ENCODE data around the gene FBN1. TPM values are rescaled to one million over a fixed set of nuclear protein-coding genes. Genes with fewer than 3 reads are reported as not detected.
A peak's percentile ranks its signal among the peaks of the same experiment; 100 is the strongest.

The FBN1 gene
- 15.3 and 17.2 TPM in 2 replicates for total RNA-seq (2014; rRNA removed; shearing (Covaris generic))

DNA sequence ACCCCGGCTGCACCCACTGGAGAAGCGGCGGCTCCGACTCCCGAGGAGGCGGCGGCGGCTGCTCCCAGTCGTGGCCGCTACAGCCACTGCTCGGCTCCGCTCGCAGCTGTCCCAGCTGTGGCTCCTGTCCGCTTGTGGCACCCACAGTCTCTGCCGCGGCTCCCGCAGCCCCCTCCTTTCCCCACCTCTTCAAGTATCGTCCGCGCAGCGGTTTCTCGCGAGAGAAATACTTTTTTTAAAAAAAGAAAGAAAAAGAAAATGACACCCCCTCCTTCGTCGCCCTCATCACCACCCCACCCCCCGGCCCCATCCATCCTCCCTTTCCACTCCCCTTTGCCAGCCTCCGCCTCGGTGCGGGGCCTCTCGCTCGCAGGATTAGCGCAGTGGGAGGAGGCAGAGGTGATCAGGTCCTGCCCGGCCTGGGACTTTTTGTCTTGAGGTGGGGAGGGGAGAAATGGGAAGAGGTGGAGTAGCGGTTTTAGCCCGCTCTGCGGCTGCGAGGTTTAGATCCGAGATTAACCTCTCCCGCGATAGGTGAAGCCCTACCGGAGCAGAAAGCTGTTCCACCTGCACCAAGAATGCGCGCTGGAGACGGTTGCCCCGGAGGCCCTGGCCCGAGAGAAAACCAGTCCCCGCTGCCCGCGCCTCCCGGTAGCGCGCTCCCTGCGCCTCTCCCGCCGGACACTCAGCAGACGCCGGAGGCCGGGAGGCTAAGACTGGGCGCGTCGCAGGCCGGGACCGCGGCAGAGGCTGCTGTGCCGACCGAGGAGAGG, at the start of gene FBN1:
Gene FBN1, minus strand, starts transcription at position 152 of the 773 bp plus-strand sequence. CDS start 940 bp downstream, outside the sequence.
- peak; percentile 58 for DNase-seq (ENCODE audit: low spot score)

DNA sequence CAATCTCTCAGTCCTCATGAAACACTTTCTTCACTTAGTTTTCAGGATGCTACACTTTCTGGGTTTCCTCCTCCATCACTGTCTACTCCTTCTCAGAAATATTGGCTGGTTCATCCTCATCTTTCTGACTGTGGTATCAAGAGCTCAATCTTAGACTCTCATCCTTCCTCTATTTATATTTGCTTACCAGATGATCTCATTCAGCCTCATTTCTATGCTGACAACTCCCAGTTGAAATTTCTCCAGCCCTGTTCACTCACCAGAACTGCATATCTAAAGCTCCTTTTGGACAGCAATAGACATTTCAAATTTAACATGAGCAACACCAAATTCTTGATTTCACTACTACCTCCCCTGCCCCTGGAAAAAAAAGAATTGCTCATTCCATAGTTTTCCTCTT, 48.0 kb upstream of the FBN1 start:
- in situ Hi-C loops (cut with HindIII; ENCODE audit: low sequenced_read_pairs), result no loop called here

More for the DNA sequence above, at the start of gene FBN1:
- in situ Hi-C loops (cut with HindIII; ENCODE audit: low sequenced_read_pairs), result no loop called here

DNA sequence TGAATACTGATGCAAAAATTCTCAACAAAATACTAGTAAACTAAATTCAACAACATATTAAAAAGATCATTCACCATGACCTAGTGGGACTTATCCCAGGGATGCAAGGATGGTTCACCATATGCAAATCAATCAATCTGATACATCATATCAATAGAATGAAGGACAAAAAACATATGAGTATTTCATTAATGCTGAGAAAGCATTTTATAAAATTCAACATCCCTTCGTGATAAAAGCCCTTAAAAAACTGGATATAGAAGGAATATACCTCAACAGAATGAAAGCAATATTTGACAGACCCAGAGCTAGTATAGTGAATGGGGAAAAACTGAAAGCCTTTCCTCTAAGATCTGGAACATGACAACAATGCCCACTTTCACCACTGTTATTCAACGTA, 43.0 kb upstream of the FBN1 start:
- no peak for DNase-seq (ENCODE audit: low spot score)
- in situ Hi-C loops (cut with HindIII; ENCODE audit: low sequenced_read_pairs), result no loop called here

More for the DNA sequence above, 48.0 kb upstream of the FBN1 start:
- DNase-seq (ENCODE audit: low spot score), result no peak

DNA sequence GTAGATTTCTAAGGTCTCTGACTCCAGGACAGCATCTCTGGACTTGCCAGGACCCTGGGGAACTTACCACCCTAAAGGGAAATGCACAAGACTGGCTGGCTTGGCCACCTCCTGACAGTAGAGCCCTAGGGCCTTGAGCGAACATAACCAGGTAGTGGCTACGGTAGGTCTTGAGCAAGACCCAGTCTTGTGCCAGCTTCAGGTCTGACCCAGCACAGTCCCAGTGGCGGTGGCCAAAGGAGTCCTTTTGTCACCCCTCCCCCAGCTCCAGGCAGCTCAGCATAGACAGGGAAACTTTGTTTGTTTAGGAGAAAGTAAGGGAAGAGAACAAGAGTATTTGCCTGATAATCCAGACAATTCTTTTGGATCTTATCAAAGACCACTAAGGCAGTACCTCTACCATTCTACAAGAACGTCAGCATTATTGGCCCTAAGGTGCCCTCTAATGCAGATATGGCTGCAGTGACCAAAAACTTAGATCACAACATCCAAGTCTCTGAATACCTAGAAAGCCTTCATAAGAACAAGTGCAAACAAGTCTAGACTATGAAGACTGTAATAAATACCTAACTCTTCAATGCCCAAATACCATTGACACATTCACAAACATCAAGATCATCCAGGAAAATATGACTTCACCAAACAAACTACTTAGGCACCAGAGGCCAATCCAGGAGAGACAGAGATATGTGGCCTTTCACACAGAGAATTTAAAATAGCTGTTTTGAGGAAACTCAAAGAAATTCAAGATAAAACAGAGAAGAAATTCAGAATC, 38.7 kb upstream of the FBN1 start:
- in situ Hi-C loops (cut with HindIII; ENCODE audit: low sequenced_read_pairs), result no loop called here
- DNase-seq (ENCODE audit: low spot score), result no peak

DNA sequence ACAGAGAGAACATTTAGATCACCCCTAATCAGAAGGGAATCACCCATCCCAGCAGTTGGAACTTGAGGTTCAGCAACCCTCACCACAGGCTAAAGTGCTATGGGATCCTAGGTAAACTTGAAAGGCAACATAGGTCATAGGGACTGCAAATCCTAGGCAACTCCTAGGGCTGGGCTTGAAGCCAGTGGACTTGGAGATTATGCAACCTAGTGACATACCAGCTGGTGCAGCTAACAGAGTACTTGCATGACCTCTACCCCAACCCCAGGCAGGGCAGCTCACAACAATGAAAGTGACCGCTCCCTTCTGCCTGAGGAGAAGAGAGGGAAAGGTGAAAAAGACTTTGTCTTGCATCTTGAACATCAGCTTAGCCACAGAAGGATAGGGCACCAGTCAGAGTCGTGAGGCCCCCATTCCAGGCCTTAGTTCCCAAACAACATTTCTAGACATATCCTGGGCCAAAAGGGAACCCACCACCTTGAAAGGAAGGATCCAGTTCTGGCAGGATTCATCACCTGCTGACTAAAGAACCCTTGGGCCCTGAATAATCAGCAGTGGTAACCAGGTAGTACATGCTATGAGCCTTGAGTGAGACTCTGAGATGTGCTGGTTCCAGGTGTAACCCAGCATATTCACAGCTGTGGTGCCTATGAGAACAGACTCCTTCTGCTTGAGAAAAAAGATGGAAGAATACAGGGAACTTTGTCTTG, 37.6 kb upstream of the FBN1 start:
- in situ Hi-C loops (cut with HindIII; ENCODE audit: low sequenced_read_pairs), result no loop called here
- DNase-seq (ENCODE audit: low spot score), result no peak

DNA sequence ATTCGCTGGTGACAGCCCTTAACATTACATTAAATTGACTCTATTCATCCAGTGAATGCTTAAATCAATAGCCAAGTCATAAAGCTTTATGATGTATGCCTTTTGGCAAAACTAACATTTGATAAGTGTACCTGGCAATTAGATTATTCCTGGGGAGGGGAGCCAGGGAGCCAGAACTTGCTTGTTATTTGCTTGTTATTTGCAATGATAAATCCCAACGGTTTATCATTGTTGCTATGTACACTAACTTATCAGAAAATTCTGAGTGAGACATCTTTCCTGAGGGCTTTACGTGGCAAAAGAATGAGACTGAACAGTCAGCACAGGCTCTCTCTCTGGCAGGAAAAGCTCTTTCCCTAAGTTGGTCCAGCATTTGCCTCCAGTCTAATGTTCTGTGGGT, 35.8 kb upstream of the FBN1 start:
- in situ Hi-C loops (cut with HindIII; ENCODE audit: low sequenced_read_pairs), result no loop called here
- DNase-seq (ENCODE audit: low spot score), result no peak

DNA sequence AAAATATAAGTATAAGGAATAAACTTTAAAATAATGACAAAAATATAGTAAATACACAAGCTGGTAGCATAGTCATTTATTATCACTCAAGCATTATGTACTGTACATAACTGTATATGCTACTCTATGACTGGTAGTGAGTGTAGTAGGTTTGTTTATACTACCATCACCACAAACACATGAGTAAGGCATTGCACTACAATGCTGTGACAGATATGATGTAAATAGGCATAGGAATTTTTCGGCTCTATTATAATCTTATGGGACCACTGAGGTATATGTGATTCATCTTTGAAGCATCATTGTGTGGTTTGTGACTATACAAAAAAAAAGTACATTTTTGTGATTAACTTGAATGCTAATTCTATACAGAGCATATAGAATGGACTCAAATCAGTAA, 35.3 kb upstream of the FBN1 start:
- in situ Hi-C loops (cut with HindIII; ENCODE audit: low sequenced_read_pairs), result no loop called here
- DNase-seq (ENCODE audit: low spot score), result no peak

DNA sequence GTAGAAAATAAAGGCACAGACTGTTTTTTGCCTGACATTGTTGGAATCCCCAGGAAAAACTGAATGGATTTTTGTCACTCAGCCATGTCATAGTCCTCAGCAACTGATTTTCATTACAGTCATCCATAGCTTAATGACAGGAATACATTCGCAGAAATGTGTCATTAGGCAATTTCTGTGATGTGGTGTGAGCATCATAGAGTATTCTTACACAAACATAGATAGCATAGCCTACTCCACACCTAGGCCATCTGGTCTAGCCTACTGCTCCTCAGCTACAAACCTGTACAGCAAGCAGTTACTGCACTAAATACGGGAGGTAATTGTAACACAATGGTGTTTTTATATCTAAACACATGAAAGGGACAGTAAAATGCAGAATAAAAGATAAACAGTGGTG, 34.4 kb upstream of the FBN1 start:
- in situ Hi-C loops (cut with HindIII; ENCODE audit: low sequenced_read_pairs), result no loop called here

DNA sequence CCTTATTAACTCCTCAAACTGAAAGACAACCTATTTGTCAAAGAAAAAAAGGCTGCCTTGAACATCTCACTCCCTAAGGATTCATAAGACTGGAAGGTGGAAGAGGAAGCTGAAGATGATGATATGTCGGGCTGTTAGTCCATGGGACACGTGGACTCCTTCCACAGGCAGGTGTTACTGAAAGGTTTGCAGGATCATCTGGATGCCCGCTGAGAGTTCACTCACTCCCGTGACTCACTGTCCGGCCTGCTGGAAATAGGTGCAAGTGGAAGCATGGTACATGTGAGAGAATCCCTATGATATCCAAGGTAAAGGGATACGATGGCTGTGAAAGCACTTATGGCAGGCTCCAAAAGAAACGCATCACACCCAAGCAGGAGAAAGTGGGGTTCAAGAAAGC, 33.3 kb upstream of the FBN1 start:
- no peak for DNase-seq (ENCODE audit: low spot score)
- in situ Hi-C loops (cut with HindIII; ENCODE audit: low sequenced_read_pairs), result no loop called here

More for the DNA sequence above, 34.4 kb upstream of the FBN1 start:
- no peak for DNase-seq (ENCODE audit: low spot score)

DNA sequence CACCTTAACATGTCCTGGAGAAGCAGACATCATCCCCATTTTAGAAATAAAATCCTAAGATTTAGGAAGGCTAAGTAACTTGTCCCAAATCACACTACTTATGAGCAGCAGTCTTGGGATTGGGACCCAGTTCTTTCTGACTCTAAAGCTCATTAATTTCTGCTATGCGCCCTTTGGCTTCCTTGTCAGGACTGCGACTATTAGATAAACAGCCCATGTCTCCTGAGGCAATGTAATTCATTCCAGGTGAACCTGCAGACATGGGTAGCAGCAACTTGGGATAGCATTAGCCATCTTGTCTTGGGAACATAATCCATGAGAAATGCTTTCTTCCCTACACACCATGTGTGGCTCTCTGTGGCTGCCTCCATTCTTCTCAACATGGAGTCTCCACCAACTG, 32.3 kb upstream of the FBN1 start:
- in situ Hi-C loops (cut with HindIII; ENCODE audit: low sequenced_read_pairs), result no loop called here

DNA sequence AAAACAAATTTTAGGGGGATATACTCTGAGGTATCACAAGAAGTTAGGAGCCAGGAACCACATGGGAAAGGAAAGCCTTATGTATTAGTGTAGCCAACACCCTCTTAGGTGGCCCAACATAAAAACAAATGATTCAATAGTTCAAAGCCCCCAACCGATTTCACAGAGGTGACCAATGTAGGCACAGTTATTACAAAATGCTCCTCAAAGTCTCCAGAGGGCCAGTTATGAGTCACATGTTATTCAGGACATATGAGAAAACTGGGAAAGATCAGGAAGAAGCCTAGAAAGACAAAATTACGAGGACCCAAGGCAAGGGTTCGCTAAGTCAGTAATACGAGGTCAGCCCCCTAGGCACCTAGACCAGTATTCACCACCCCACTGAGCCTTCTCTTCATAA, 29.9 kb upstream of the FBN1 start:
- in situ Hi-C loops (cut with HindIII; ENCODE audit: low sequenced_read_pairs), result no loop called here
- no peak for DNase-seq (ENCODE audit: low spot score)

More for the DNA sequence above, 32.3 kb upstream of the FBN1 start:
- DNase-seq (ENCODE audit: low spot score), result no peak

DNA sequence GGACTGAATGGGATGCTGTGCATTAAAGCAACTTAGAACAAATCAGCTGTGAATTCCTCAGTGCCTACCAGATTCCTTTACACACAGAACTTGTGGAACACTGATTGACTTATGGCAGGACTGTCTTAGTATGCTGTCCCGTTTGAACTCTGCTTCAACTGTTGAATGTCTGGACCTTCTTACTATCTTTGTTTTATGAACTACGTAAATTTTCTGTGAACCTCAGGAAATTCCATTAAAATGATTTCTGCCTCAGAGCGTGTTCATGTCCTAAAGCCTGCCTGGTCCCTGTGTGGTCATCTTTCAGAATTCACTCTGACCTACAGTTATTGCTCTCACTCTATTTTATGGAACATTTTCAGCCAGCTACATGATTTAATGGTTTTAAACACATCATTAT, 29.4 kb upstream of the FBN1 start:
- DNase-seq (ENCODE audit: low spot score), result no peak
- in situ Hi-C loops (cut with HindIII; ENCODE audit: low sequenced_read_pairs), result no loop called here

DNA sequence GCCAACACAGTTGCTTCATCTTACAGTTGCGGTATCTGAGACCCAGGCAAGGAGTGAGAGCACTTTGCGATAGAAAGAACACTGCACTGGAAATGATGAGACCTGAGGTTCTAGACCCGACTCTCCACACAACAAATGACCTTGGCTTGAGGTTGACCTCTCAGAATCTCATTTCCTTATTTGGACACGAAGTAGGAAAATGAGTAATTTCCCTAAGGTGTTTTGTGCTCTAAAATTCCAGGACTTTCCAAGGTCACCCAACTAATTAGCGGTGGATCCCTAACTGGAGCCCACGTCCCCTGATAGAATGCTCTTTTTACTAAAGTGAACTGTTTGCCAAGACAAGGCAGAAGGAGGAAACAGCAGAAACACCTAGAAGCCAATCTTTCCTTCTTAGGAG, 26.7 kb upstream of the FBN1 start:
- no peak for DNase-seq (ENCODE audit: low spot score)
- in situ Hi-C loops (cut with HindIII; ENCODE audit: low sequenced_read_pairs), result no loop called here

DNA sequence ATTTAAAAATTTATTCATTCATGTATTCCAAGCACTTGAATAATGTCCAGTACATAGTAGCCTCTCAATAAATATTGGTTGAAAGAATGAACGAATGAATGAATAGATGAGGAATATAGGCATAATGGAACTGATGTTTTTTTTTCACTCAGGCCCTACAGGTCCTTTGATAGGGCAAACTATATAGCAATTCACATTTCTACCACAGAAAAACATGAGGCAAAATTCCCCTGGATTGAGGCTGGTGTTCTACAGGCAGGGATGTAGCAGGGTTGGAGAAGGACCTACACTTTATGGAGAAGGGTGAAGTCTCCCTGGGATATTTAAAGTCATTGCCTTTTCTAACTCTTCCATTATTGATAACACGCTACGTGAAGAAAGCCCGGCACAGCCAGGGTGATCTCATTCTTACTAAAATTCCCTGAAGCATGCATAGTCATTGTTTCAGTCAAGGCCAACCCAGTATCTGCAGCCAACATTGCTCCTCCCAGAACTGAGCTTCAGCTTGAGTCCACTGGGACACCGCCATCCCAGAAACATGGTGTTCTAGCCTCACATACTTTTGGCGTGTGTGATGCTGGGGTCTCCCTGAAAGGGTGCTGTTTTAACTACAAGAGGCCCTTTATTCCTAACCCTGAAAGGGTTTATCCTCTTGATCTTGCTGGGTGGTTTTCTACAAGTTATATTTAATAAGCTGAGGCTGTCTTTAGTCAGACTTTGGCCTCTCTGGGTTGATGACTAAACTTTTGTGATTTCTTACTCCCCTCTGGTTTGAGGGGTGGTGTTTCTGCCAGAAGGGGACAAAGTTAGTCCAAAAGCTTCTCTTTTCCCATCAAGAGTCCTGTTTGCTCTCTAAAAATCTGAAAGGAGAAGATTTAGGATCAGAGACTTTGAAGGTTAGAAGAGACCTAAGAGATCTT, 25.9 kb upstream of the FBN1 start:
- DNase-seq (ENCODE audit: low spot score), result no peak
- in situ Hi-C loops (cut with HindIII; ENCODE audit: low sequenced_read_pairs), result no loop called here

DNA sequence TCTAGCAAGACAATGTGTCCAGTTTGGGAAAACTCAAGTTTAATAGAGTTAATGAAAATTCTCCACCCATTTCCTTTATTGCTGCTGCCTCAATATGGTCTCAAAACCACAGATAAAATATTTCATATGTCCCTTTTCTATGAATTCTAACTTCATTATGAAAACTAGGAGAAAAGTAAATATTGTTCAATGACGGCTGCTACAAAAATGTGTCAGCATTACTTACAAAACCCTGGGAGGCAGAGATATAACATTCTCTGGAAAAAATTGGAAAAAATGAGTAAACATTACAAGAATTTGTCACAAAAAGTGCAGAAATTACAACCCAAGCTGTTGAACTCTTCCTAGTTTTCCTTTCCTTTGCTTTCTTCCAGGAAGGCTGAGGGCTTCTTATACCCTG, 22.2 kb upstream of the FBN1 start:
- no peak for DNase-seq (ENCODE audit: low spot score)
- in situ Hi-C loops (cut with HindIII; ENCODE audit: low sequenced_read_pairs), result no loop called here

DNA sequence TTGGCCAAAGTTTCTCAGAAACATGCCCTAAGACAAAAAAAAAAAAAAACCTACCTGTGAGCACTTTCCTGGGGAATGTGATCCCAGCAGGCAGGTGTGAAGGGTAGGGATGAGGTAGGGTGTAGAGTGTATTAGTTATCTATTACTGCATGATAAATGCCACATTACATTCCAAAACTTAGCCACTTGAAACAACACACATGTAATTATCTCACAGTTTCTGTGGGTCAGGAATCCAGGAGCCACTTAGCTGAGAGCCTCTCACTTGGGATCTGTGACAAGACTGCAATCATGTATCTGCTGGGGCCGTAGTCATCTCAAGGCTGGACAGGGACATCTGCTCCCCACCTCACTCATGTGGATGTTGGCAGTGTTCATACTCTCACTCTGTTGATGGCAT, 18.9 kb upstream of the FBN1 start:
- DNase-seq (ENCODE audit: low spot score), result no peak
- in situ Hi-C loops (cut with HindIII; ENCODE audit: low sequenced_read_pairs), result no loop called here

DNA sequence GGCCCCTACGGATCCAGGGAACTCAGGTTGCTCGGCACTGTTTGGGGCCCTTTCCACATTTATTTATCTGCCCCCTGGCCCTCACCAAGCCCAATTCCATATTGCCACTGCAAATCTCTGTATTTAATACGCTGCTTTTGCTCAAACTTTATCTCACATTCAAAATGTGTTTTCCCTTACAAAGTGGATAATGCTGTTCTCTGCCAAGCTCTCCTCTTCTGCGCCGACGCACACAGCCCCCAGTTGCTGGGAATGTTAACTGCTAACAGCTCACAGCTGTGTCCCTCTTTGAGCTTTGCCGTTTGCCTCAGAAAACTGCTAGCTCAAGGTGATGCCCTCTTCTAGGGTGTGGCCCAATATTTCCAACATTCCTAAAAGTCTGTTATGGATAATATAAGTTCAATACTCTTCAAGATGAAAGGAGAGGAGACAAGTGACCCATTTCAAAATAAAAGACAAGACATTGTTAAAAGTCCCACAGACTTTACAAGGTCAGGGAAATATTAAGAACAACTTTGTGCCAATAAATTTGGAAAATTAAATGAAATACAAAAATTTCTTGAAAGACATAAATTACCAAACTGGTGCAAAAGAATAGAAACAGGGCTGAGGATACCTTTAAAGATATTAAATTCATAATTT, 12.6 kb upstream of the FBN1 start:
- DNase-seq (ENCODE audit: low spot score), result no peak

DNA sequence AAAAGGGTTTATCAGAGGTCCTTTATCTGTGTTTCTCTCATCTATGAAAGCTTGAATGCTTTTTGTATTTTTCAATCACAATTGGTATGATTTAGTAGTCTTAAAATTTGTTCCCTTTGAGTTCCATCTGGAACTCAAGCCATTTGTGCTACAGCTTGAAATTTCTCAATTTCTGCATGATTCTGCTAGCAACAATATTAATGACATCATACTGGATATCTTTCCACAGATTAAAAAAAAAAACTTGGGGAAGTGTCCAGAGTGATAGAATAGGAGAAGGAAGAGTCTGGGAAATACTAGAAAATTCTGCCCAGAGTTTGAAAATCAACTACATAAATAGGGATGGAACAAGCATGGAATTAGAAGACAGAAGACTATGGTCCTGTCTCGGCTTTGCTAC, 9.3 kb upstream of the FBN1 start:
- DNase-seq (ENCODE audit: low spot score), result no peak
- in situ Hi-C loops (cut with HindIII; ENCODE audit: low sequenced_read_pairs), result no loop called here

More for the DNA sequence above, 12.6 kb upstream of the FBN1 start:
- in situ Hi-C loops (cut with HindIII; ENCODE audit: low sequenced_read_pairs), result no loop called here

Data from G401 (cell line).